ENCODE data around the gene FDXACB1.

GRCh38 chr11:111835665-111836064, 43.3 kb downstream of the FDXACB1 start:
- no peak for TF ChIP-seq GATA2 (IDR thresholded peaks at IDR 0.05; ENCODE audit: low read depth, low read length)
- no peak for TF ChIP-seq GATA3 (IDR thresholded peaks at IDR 0.05; ENCODE audit: low read depth, low read length)
